Endodermal cell (in vitro differentiated cells): ENCODE data around the gene LMNA. TPM values are rescaled to one million over a fixed set of nuclear protein-coding genes. Genes with fewer than 3 reads are reported as not detected.

ENCODE experiments used
- DNase-seq: peaks from one replicate; pipeline ENCODE4 v3.0.0-alpha.2; 2017
- H3K27ac ChIP-seq: 2 replicates; pipeline ENCODE4 v1.5.1; 2013; ENCODE audit warnings: mild to moderate bottlenecking, low read depth, low read length, moderate library complexity
- H3K27me3 ChIP-seq: 2 replicates; pipeline ENCODE4 v1.6.1; 2013; ENCODE audit warnings: mild to moderate bottlenecking, low read length, moderate library complexity; ENCODE audit not compliant: insufficient read depth, control insufficient read depth, poor library complexity, severe bottlenecking
- H3K36me3 ChIP-seq: 2 replicates; pipeline ENCODE4 v1.7.0; 2013; ENCODE audit warnings: mild to moderate bottlenecking, low read length, moderate library complexity; ENCODE audit not compliant: control insufficient read depth, insufficient read depth
- H3K4me1 ChIP-seq: one replicate; pipeline ENCODE4 v1.7.0; 2013; ENCODE audit warnings: low read length; ENCODE audit not compliant: control insufficient read depth, insufficient read depth
- H3K4me3 ChIP-seq: 2 replicates; pipeline ENCODE4 v1.5.1; 2013; ENCODE audit warnings: mild to moderate bottlenecking, low read length, moderate library complexity
- H3K9ac ChIP-seq: 2 replicates; pipeline ENCODE4 v1.6.1; 2013; ENCODE audit warnings: mild to moderate bottlenecking, low read length, moderate library complexity; ENCODE audit not compliant: poor library complexity, severe bottlenecking; ENCODE audit errors: extremely low read depth
- H3K9me3 ChIP-seq: 2 replicates; pipeline ENCODE4 v1.6.1; 2013; ENCODE audit warnings: mild to moderate bottlenecking, low read length, moderate library complexity; ENCODE audit not compliant: control insufficient read depth
- H3K27ac Mint-ChIP-seq: 2 replicates; pipeline ENCODE4 v1.8.0; 2020; ENCODE audit warnings: mixed read lengths
- H3K27me3 Mint-ChIP-seq: 2 replicates; pipeline ENCODE4 v1.8.0; 2021; ENCODE audit warnings: mild to moderate bottlenecking, mixed read lengths; ENCODE audit not compliant: insufficient read depth
- H3K36me3 Mint-ChIP-seq: 2 replicates; pipeline ENCODE4 v1.8.0; 2020; ENCODE audit warnings: low read depth, mixed read lengths
- H3K4me1 Mint-ChIP-seq: 2 replicates; pipeline ENCODE4 v1.8.0; 2020; ENCODE audit warnings: mixed read lengths
- H3K4me3 Mint-ChIP-seq: 2 replicates; pipeline ENCODE4 v1.8.0; 2020; ENCODE audit warnings: mild to moderate bottlenecking, moderate library complexity, mixed read lengths
- H3K9me3 Mint-ChIP-seq: 2 replicates; pipeline ENCODE4 v1.8.0; 2020; ENCODE audit warnings: mild to moderate bottlenecking, mixed read lengths
- CTCF ChIP-seq: fragments of 200-600 bp; sonication (generic); conservative IDR thresholded peaks from 2 replicates; pipeline ENCODE4 v1.5.0; 2021; ENCODE audit warnings: antibody characterized with exemption, mild to moderate bottlenecking
- WGBS, 2 experiments: methylation state at CpG; one replicate each; pipeline versions ENCODE4 v1.1.5 to v1.1.7; 2013; ENCODE audit warnings: missing lambda C conversion rate in 2 of 2, mixed read lengths in 1 of 2; ENCODE audit not compliant: insufficient coverage in 1 of 2, insufficient read length in 1 of 2; 5-methylcytosine and 5-hydroxymethylcytosine counted together
- long read RNA-seq, 4 experiments: library from polyadenylated mRNA in 2 of 4; library from RNA in 1 of 4; library from capped mRNA in 1 of 4; stranded (forward) in 3 of 4; unstranded in 1 of 4; transcript quantifications; one replicate each; pipeline ENCODE4 v2.0.0, GENCODE V29; 2020 to 2021; ENCODE audit warnings: inconsistent platforms in 1 of 4
- polyA plus RNA-seq, 2 experiments: library from polyadenylated mRNA; stranded (reverse); fragments of 50-300 nt; gene quantifications; one replicate each; pipeline ENCODE4 v1.2.3, GENCODE V29; 2013
- total RNA-seq, 2 donors: library from RNA; stranded (reverse); fragmentation: NEBNext Ultra II Directional in 1 of 2; extraction: Animal tissue kit (Norgen Biotek cat#: 25700) in 1 of 2; gene quantifications; 2 replicates in 1 of 2; 3 replicates in 1 of 2; pipeline ENCODE4 v1.2.1, GENCODE V29; 2021

Gene LMNA
- 10 to 100 TPM; 41.2 to 42.0 TPM for total RNA-seq
- 46.3 TPM for polyA plus RNA-seq (2013, experiment 1 of 2)
- 45.5 TPM for polyA plus RNA-seq (2013, experiment 2 of 2)
- long read RNA-seq, experiment 1, partial matches to known transcripts, result 9 of 16 reads
- long read RNA-seq, experiment 1, other reads (novel, unspliced or antisense), result 7 of 16 reads
- long read RNA-seq, experiment 2, partial matches to known transcripts, result 15 of 42 reads
- long read RNA-seq, experiment 2, other reads (novel, unspliced or antisense), result 22 of 42 reads
- long read RNA-seq, experiment 3, transcript LMNA-206 (12 exons, 3,190 nt), result major isoform, 48 of 218 reads
- long read RNA-seq, experiment 3, partial matches to known transcripts, result 146 of 218 reads
- long read RNA-seq, experiment 3, other reads (novel, unspliced or antisense), result 23 of 218 reads
- long read RNA-seq, experiment 4, partial matches to known transcripts, result 6 of 11 reads
- long read RNA-seq, experiment 4, other reads (novel, unspliced or antisense), result 5 of 11 reads

GRCh38 chr1:156114101-156114918 is at the start of gene LMNA:
Gene LMNA (plus strand): TSS chr1:156114711. CDS start chr1:156114919, 208 bp downstream.
- TF ChIP-seq CTCF, result no peak
- H3K4me1 ChIP-seq, result no peaks in the 10 kb centered on the region
- no peaks in the 10 kb centered on the region for H3K27me3 ChIP-seq
- H3K9me3 Mint-ChIP-seq, result no peaks in the 10 kb centered on the region
- H3K27me3 Mint-ChIP-seq, result peaks cover 18% of the 10 kb centered on the region
- no peaks in the 10 kb centered on the region for H3K9me3 ChIP-seq
- peak; percentile 95 for DNase-seq
- WGBS, 2 experiments, result 5 to 30% methylated on average over 2 to 36 of the region's 37 CpGs
- peak within 1 kb of the TSS; percentile 36 for H3K27ac ChIP-seq
- H3K27ac Mint-ChIP-seq, result peak within 1 kb of the TSS; percentile 74
- H3K4me3 ChIP-seq, result peak within 1 kb of the TSS; percentile 88
- peaks cover 19% of the 10 kb centered on the region for H3K36me3 ChIP-seq
- peak within 1 kb of the TSS; percentile 74 for H3K4me3 Mint-ChIP-seq
- peak within 1 kb of the TSS; percentile 79 for H3K9ac ChIP-seq
- peaks cover 8% of the 10 kb centered on the region for H3K36me3 Mint-ChIP-seq
- peaks cover 34% of the 10 kb centered on the region for H3K4me1 Mint-ChIP-seq

- no peak overlapping the region for H3K4me3 Mint-ChIP-seq
- 91 to 95% methylated on average over 3 of the region's 3 CpGs for WGBS, 2 experiments
Measured at GRCh38 chr1:156065212-156065611, 49.3 kb upstream of the LMNA start.

More at GRCh38 chr1:156065212-156065611, 49.3 kb upstream of the LMNA start:
- H3K27ac ChIP-seq, result no peak overlapping the region
- H3K4me3 ChIP-seq, result no peak overlapping the region
- Mint-ChIP-seq H3K27ac (peak overlapping the region; percentile 17), H3K36me3 (peaks cover 29% of the 10 kb centered on the region), H3K4me1 (peaks cover 41% of the 10 kb centered on the region), H3K27me3 (no peaks in the 10 kb centered on the region), H3K9me3 (no peaks in the 10 kb centered on the region)
- DNase-seq, result no peak
- H3K27me3 ChIP-seq, result no peaks in the 10 kb centered on the region
- peaks cover 2% of the 10 kb centered on the region for H3K4me1 ChIP-seq
- no peaks in the 10 kb centered on the region for H3K36me3 ChIP-seq
- no peaks in the 10 kb centered on the region for H3K9me3 ChIP-seq
- no peak overlapping the region for H3K9ac ChIP-seq
- no peak for TF ChIP-seq CTCF
